Astrocyte (in vitro differentiated cells and primary cell): Measurements from ENCODE around the gene CABLES1. TPM values are rescaled to one million over a fixed set of nuclear protein-coding genes. Genes with fewer than 3 reads are reported as not detected.
A peak's percentile ranks its signal among the peaks of the same experiment; 100 is the strongest.

Experiments used
- DNase-seq: peaks from one replicate; pipeline ENCODE4 v3.0.0-alpha.2; 2010; ENCODE audit warnings: low read depth
- FAIRE-seq: peaks from 2 replicates; lab custom pipeline; 2011; peaks lifted over from hg19 to GRCh38; lab: Jason Lieb, UNC
- H2AFZ ChIP-seq: 2 replicates; pipeline ENCODE4 v1.6.0; 2012; ENCODE audit warnings: low read depth, low read length, inconsistent platforms
- H3K27ac ChIP-seq: 2 replicates; pipeline ENCODE4 v1.5.1; 2011; ENCODE audit warnings: low read depth, low read length, inconsistent platforms
- H3K27me3 ChIP-seq: 2 replicates; pipeline ENCODE4 v1.6.0; 2011; ENCODE audit warnings: low read length, inconsistent platforms; ENCODE audit not compliant: insufficient read depth
- H3K36me3 ChIP-seq: 2 replicates; pipeline ENCODE4 v1.5.1; 2011; ENCODE audit warnings: low read length, inconsistent platforms; ENCODE audit not compliant: insufficient read depth
- H3K4me1 ChIP-seq: 2 replicates; pipeline ENCODE4 v1.5.1; 2011; ENCODE audit warnings: low read length, inconsistent platforms; ENCODE audit not compliant: insufficient read depth
- H3K4me2 ChIP-seq: 2 replicates; pipeline ENCODE4 v1.6.0; 2012; ENCODE audit warnings: low read length, inconsistent platforms
- H3K4me3 ChIP-seq: 2 replicates; pipeline ENCODE4 v1.5.1; 2011; ENCODE audit warnings: low read depth, mild to moderate bottlenecking, low read length, inconsistent platforms; ENCODE audit not compliant: insufficient read depth
- H3K79me2 ChIP-seq: 2 replicates; pipeline ENCODE4 v1.6.0; 2012; ENCODE audit warnings: mild to moderate bottlenecking, low read length, inconsistent platforms; ENCODE audit not compliant: insufficient read depth
- H3K9ac ChIP-seq: 2 replicates; pipeline ENCODE4 v1.6.0; 2012; ENCODE audit warnings: mild to moderate bottlenecking, low read length, inconsistent platforms
- H3K9me3 ChIP-seq: 2 replicates; pipeline ENCODE4 v1.5.1; 2012; ENCODE audit warnings: low read depth, mild to moderate bottlenecking, low read length, inconsistent platforms; ENCODE audit not compliant: insufficient read depth
- H4K20me1 ChIP-seq: 2 replicates; pipeline ENCODE4 v1.6.0; 2012; ENCODE audit warnings: low read length, inconsistent platforms; ENCODE audit not compliant: insufficient read depth
- H3K27ac Mint-ChIP-seq: one replicate; pipeline ENCODE4 v1.8.0; 2021; ENCODE audit warnings: mild to moderate bottlenecking, mixed read lengths; ENCODE audit not compliant: unreplicated experiment
- H3K27me3 Mint-ChIP-seq: one replicate; pipeline ENCODE4 v1.8.0; 2021; ENCODE audit warnings: low read depth, mixed read lengths; ENCODE audit not compliant: unreplicated experiment
- H3K36me3 Mint-ChIP-seq: one replicate; pipeline ENCODE4 v1.8.0; 2021; ENCODE audit warnings: low read depth, mixed read lengths; ENCODE audit not compliant: unreplicated experiment
- H3K4me1 Mint-ChIP-seq: one replicate; pipeline ENCODE4 v1.8.0; 2021; ENCODE audit warnings: low read depth, mixed read lengths; ENCODE audit not compliant: unreplicated experiment
- H3K4me3 Mint-ChIP-seq: one replicate; pipeline ENCODE4 v1.8.0; 2021; ENCODE audit warnings: mild to moderate bottlenecking, moderate library complexity, mixed read lengths; ENCODE audit not compliant: unreplicated experiment
- H3K9me3 Mint-ChIP-seq: one replicate; pipeline ENCODE4 v1.8.0; 2021; ENCODE audit warnings: mild to moderate bottlenecking, mixed read lengths; ENCODE audit not compliant: unreplicated experiment
- EZH2 ChIP-seq: IDR thresholded peaks from 2 replicates; pipeline ENCODE4 v1.6.1; 2012; ENCODE audit warnings: mild to moderate bottlenecking, low read length, inconsistent platforms; ENCODE audit not compliant: insufficient read depth
- total RNA-seq: library from RNA; stranded (reverse); gene quantifications from 2 replicates; pipeline ENCODE4 v1.2.1, GENCODE V29; 2021
- TF ChIP-seq, protein P1 (sequence below): IDR thresholded peaks from 2 replicates; pipeline ENCODE4 v1.5.1; 2011; ENCODE audit warnings: low read depth, mild to moderate bottlenecking, inconsistent platforms, low read length, moderate library complexity; ENCODE audit not compliant: insufficient read depth

The CABLES1 gene
- total RNA-seq, 1 donor from 2014 or later = 14.5 TPM

DNA sequence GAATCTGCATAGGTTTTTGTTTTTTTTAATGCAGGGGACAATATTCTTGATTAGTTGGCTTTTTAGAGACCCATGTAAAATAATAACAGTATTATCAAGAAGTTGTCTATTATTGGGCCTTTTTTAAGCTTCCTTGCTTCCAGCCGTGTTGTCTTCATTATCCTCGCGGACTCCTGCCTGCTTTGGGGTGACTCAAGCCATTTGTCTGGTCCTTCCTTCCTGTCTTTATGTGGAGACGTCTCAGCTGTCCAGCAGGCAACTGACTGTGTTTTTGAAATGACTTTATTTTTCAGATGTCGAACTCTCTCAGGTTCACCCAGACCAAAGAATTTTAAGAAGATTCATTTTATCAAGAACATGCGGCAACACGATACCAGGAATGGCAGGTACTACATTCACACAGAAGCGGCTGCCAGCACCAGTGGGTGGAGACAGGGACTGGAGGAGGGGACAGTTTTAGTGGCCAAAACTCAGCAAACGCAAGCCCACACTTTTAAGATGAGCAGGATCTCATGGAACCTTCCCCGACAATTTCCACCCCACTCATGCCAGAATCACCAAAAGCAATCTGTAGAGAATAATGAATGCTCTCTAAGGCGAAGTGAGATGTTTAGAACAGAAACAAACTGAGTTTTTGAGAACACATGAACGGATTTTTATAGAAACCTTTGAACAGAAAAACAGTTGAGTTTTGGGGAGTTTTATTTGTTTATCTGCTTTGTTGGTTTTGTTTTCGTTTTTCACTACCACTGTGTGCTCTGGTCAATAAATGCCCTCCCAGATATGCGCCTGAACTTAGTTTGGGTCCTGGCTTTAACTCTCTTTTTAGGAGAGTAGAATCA is 59.1 kb downstream of the CABLES1 start:
- Mint-ChIP-seq H3K9me3 (no peaks in the 10 kb centered on the region), H3K4me3 (no peak overlapping the region), H3K36me3 (peaks cover 18% of the 10 kb centered on the region), H3K27ac (peak overlapping the region; percentile 41), H3K4me1 (peaks cover 35% of the 10 kb centered on the region), H3K27me3 (no peaks in the 10 kb centered on the region)
- no peak overlapping the region for H3K27ac ChIP-seq
- DNase-seq = peak; percentile 35
- no peak for FAIRE-seq
- H4K20me1 ChIP-seq = no peaks in the 10 kb centered on the region
- no peak overlapping the region for H3K4me2 ChIP-seq
- H3K4me1 ChIP-seq = peaks cover 11% of the 10 kb centered on the region
- H3K79me2 ChIP-seq = no peaks in the 10 kb centered on the region
- TF ChIP-seq, protein P1, sequence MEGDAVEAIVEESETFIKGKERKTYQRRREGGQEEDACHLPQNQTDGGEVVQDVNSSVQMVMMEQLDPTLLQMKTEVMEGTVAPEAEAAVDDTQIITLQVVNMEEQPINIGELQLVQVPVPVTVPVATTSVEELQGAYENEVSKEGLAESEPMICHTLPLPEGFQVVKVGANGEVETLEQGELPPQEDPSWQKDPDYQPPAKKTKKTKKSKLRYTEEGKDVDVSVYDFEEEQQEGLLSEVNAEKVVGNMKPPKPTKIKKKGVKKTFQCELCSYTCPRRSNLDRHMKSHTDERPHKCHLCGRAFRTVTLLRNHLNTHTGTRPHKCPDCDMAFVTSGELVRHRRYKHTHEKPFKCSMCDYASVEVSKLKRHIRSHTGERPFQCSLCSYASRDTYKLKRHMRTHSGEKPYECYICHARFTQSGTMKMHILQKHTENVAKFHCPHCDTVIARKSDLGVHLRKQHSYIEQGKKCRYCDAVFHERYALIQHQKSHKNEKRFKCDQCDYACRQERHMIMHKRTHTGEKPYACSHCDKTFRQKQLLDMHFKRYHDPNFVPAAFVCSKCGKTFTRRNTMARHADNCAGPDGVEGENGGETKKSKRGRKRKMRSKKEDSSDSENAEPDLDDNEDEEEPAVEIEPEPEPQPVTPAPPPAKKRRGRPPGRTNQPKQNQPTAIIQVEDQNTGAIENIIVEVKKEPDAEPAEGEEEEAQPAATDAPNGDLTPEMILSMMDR = no peak
- no peak for TF ChIP-seq EZH2
- no peak overlapping the region for H3K4me3 ChIP-seq
- H3K36me3 ChIP-seq = no peaks in the 10 kb centered on the region
- H3K9me3 ChIP-seq = no peaks in the 10 kb centered on the region
- H2AFZ ChIP-seq = no peak overlapping the region
- H3K27me3 ChIP-seq = no peaks in the 10 kb centered on the region
- H3K9ac ChIP-seq = no peak overlapping the region

DNA sequence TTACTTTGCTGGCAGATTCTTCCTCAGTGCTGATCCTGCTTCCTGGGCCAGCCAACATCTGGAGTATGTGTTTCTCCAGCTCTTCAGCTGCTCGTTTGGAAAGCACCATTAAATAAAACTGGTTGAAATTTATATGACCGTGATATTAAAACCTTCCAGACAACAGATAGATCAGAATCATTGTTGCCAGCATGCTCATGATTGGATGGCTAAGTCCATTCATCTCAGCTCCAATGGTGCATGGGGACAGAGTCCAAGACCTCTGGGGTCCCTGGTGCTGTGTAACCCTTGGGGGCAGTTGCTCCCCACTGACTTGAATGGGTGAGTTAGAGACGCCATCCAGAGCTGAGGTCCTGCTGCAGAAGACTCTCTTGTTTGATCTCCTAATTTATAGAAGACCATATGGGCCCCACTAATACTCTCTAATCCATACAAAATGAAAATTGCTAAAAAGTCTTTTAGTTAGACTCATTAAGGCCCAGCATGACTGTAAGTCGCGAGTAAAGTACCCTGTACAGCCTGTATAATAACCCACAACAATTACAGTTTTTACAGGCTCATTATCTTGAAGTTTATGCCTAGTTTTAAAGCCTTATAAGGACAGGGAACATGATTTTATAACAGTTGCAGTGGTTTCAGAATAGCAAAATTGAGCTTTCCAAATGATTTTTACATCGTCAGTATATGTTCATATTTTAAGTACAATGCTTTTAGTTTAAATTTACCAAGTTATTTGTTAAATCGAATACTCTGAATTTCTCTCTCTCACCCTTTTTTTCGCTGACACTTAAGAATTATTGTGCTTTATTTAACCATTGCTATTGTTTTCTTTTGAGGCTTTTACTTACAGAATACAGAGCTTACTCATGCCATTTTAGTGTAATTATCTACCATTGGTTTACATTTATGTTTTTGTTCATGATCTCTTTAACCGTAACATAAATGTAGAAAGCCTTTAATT is 60.0 kb downstream of the CABLES1 start:
- H3K9me3 ChIP-seq = no peaks in the 10 kb centered on the region
- H3K79me2 ChIP-seq = no peaks in the 10 kb centered on the region
- Mint-ChIP-seq H3K36me3 (peaks cover 18% of the 10 kb centered on the region), H3K4me3 (no peak overlapping the region), H3K4me1 (peaks cover 35% of the 10 kb centered on the region), H3K9me3 (no peaks in the 10 kb centered on the region), H3K27ac (peak overlapping the region; percentile 12), H3K27me3 (no peaks in the 10 kb centered on the region)
- no peak overlapping the region for H3K4me3 ChIP-seq
- H3K27ac ChIP-seq = no peak overlapping the region
- H4K20me1 ChIP-seq = no peaks in the 10 kb centered on the region
- no peak overlapping the region for H3K4me2 ChIP-seq
- TF ChIP-seq, protein P1 = no peak
- no peak for TF ChIP-seq EZH2
- FAIRE-seq = no peak
- peaks cover 11% of the 10 kb centered on the region for H3K4me1 ChIP-seq
- no peaks in the 10 kb centered on the region for H3K36me3 ChIP-seq
- no peaks in the 10 kb centered on the region for H3K27me3 ChIP-seq
- DNase-seq = no peak
- no peak overlapping the region for H3K9ac ChIP-seq
- H2AFZ ChIP-seq = no peak overlapping the region
